Endodermal cell (in vitro differentiated cells): ENCODE data around the gene ROR2. TPM values are rescaled to one million over a fixed set of nuclear protein-coding genes. Genes with fewer than 3 reads are reported as not detected.
A peak's percentile ranks its signal among the peaks of the same experiment; 100 is the strongest.

Experiments used
- DNase-seq: peaks from one replicate; pipeline ENCODE4 v3.0.0-alpha.2; 2017
- H3K27ac ChIP-seq: 2 replicates; pipeline ENCODE4 v1.5.1; 2013; ENCODE audit warnings: mild to moderate bottlenecking, low read depth, low read length, moderate library complexity
- H3K27me3 ChIP-seq: 2 replicates; pipeline ENCODE4 v1.6.1; 2013; ENCODE audit warnings: mild to moderate bottlenecking, low read length, moderate library complexity; ENCODE audit not compliant: insufficient read depth, control insufficient read depth, poor library complexity, severe bottlenecking
- H3K36me3 ChIP-seq: 2 replicates; pipeline ENCODE4 v1.7.0; 2013; ENCODE audit warnings: mild to moderate bottlenecking, low read length, moderate library complexity; ENCODE audit not compliant: control insufficient read depth, insufficient read depth
- H3K4me1 ChIP-seq: one replicate; pipeline ENCODE4 v1.7.0; 2013; ENCODE audit warnings: low read length; ENCODE audit not compliant: control insufficient read depth, insufficient read depth
- H3K4me3 ChIP-seq: 2 replicates; pipeline ENCODE4 v1.5.1; 2013; ENCODE audit warnings: mild to moderate bottlenecking, low read length, moderate library complexity
- H3K9ac ChIP-seq: 2 replicates; pipeline ENCODE4 v1.6.1; 2013; ENCODE audit warnings: mild to moderate bottlenecking, low read length, moderate library complexity; ENCODE audit not compliant: poor library complexity, severe bottlenecking; ENCODE audit errors: extremely low read depth
- H3K9me3 ChIP-seq: 2 replicates; pipeline ENCODE4 v1.6.1; 2013; ENCODE audit warnings: mild to moderate bottlenecking, low read length, moderate library complexity; ENCODE audit not compliant: control insufficient read depth
- H3K27ac Mint-ChIP-seq: 2 replicates; pipeline ENCODE4 v1.8.0; 2020; ENCODE audit warnings: mixed read lengths
- H3K27me3 Mint-ChIP-seq: 2 replicates; pipeline ENCODE4 v1.8.0; 2021; ENCODE audit warnings: mild to moderate bottlenecking, mixed read lengths; ENCODE audit not compliant: insufficient read depth
- H3K36me3 Mint-ChIP-seq: 2 replicates; pipeline ENCODE4 v1.8.0; 2020; ENCODE audit warnings: low read depth, mixed read lengths
- H3K4me1 Mint-ChIP-seq: 2 replicates; pipeline ENCODE4 v1.8.0; 2020; ENCODE audit warnings: mixed read lengths
- H3K4me3 Mint-ChIP-seq: 2 replicates; pipeline ENCODE4 v1.8.0; 2020; ENCODE audit warnings: mild to moderate bottlenecking, moderate library complexity, mixed read lengths
- H3K9me3 Mint-ChIP-seq: 2 replicates; pipeline ENCODE4 v1.8.0; 2020; ENCODE audit warnings: mild to moderate bottlenecking, mixed read lengths
- CTCF ChIP-seq: fragments of 200-600 bp; sonication (generic); conservative IDR thresholded peaks from 2 replicates; pipeline ENCODE4 v1.5.0; 2021; ENCODE audit warnings: antibody characterized with exemption, mild to moderate bottlenecking
- WGBS, 2 experiments: methylation state at CpG; one replicate each; pipeline versions ENCODE4 v1.1.5 to v1.1.7; 2013; ENCODE audit warnings: missing lambda C conversion rate in 2 of 2, mixed read lengths in 1 of 2; ENCODE audit not compliant: insufficient coverage in 1 of 2, insufficient read length in 1 of 2; 5-methylcytosine and 5-hydroxymethylcytosine counted together
- total RNA-seq, 2 donors: library from RNA; stranded (reverse); fragmentation: NEBNext Ultra II Directional in 1 of 2; extraction: Animal tissue kit (Norgen Biotek cat#: 25700) in 1 of 2; gene quantifications; 2 replicates in 1 of 2; 3 replicates in 1 of 2; pipeline ENCODE4 v1.2.1, GENCODE V29; 2021

ROR2 gene
- total RNA-seq, 2 donors from 2014 or later: 104 to 160 TPM

- peaks cover 1% of the 10 kb centered on the region for H3K36me3 Mint-ChIP-seq
- no peak for TF ChIP-seq CTCF
- DNase-seq: peak; percentile 54
- Histone ChIP-seq H3K9ac (no peak overlapping the region), H3K4me3 (peak overlapping the region; percentile 14), H3K27ac (no peak overlapping the region), H3K36me3 (no peaks in the 10 kb centered on the region), H3K27me3 (no peaks in the 10 kb centered on the region), H3K9me3 (peaks cover 35% of the 10 kb centered on the region), H3K4me1 (peaks cover 11% of the 10 kb centered on the region)
- peak overlapping the region; percentile 86 for H3K27ac Mint-ChIP-seq
- peaks cover 14% of the 10 kb centered on the region for H3K9me3 Mint-ChIP-seq
- peaks cover 26% of the 10 kb centered on the region for H3K4me1 Mint-ChIP-seq
- no peak overlapping the region for H3K4me3 Mint-ChIP-seq
- 53 to 63% methylated on average over 3 to 4 of the region's 4 CpGs for WGBS, 2 experiments
- peaks cover 3% of the 10 kb centered on the region for H3K27me3 Mint-ChIP-seq
These were observed 378.0 kb downstream of the ROR2 start for GRCh38 chr9:91572044-91572443.

- Histone ChIP-seq H3K27ac (no peak overlapping the region), H3K27me3 (no peaks in the 10 kb centered on the region), H3K4me3 (peak overlapping the region; percentile 29), H3K9me3 (peaks cover 35% of the 10 kb centered on the region), H3K9ac (no peak overlapping the region), H3K36me3 (no peaks in the 10 kb centered on the region), H3K4me1 (peaks cover 7% of the 10 kb centered on the region)
- Mint-ChIP-seq H3K9me3 (peaks cover 14% of the 10 kb centered on the region), H3K4me3 (no peak overlapping the region), H3K27me3 (peaks cover 3% of the 10 kb centered on the region), H3K36me3 (peaks cover 1% of the 10 kb centered on the region), H3K4me1 (peaks cover 25% of the 10 kb centered on the region), H3K27ac (no peak overlapping the region)
- no peak for TF ChIP-seq CTCF
- no peak for DNase-seq
These were observed 379.0 kb downstream of the ROR2 start for GRCh38 chr9:91571036-91571435.

- no peak overlapping the region for H3K27ac ChIP-seq
- no peak for TF ChIP-seq CTCF
- Mint-ChIP-seq H3K27me3 (peaks cover 3% of the 10 kb centered on the region), H3K4me1 (peaks cover 33% of the 10 kb centered on the region), H3K27ac (no peak overlapping the region), H3K4me3 (no peak overlapping the region), H3K9me3 (peaks cover 14% of the 10 kb centered on the region), H3K36me3 (peaks cover 1% of the 10 kb centered on the region)
- H3K9ac ChIP-seq: no peak overlapping the region
- H3K4me3 ChIP-seq: no peak overlapping the region
- H3K4me1 ChIP-seq: peaks cover 23% of the 10 kb centered on the region
- H3K36me3 ChIP-seq: no peaks in the 10 kb centered on the region
- WGBS, 2 experiments: 82 to 93% methylated on average over 6 to 12 of the region's 12 CpGs
- DNase-seq: no peak
- H3K9me3 ChIP-seq: peaks cover 35% of the 10 kb centered on the region
- no peaks in the 10 kb centered on the region for H3K27me3 ChIP-seq
These were observed 382.3 kb downstream of the ROR2 start for GRCh38 chr9:91567642-91568274.
